ENCODE measurements around the gene RPGRIP1. TPM values are rescaled to one million over a fixed set of nuclear protein-coding genes. Genes with fewer than 3 reads are reported as not detected.
"Not testable (repeated sequence)": the region's sequence is repeated elsewhere in the genome, so short reads cannot be mapped to it uniquely, and the experiment has no call there.

RPGRIP1 gene
- total RNA-seq, 1 experiment from 2014 or later: not detected

- POLR2A ChIA-PET: interaction anchor here (0.7 to 5.2 kb wide), 5 partner anchors 10 to 25 kb away, joined by 3 to 82 read pairs (median 7); no protein-coding TSS in a partner anchor
- H3K27me3 Mint-ChIP-seq (ENCODE audit: insufficient read depth, unreplicated experiment): no peaks in the 10 kb centered on the region
- intact Hi-C loops (cut with micrococcal nuclease): no loop called here
- TF ChIP-seq, protein P1, sequence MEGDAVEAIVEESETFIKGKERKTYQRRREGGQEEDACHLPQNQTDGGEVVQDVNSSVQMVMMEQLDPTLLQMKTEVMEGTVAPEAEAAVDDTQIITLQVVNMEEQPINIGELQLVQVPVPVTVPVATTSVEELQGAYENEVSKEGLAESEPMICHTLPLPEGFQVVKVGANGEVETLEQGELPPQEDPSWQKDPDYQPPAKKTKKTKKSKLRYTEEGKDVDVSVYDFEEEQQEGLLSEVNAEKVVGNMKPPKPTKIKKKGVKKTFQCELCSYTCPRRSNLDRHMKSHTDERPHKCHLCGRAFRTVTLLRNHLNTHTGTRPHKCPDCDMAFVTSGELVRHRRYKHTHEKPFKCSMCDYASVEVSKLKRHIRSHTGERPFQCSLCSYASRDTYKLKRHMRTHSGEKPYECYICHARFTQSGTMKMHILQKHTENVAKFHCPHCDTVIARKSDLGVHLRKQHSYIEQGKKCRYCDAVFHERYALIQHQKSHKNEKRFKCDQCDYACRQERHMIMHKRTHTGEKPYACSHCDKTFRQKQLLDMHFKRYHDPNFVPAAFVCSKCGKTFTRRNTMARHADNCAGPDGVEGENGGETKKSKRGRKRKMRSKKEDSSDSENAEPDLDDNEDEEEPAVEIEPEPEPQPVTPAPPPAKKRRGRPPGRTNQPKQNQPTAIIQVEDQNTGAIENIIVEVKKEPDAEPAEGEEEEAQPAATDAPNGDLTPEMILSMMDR (IDR thresholded peaks at IDR 0.05; ENCODE audit: unreplicated experiment): no peak
- peaks cover 34% of the 10 kb centered on the region for H3K4me1 Mint-ChIP-seq (ENCODE audit: insufficient read depth, unreplicated experiment)
- H3K36me3 Mint-ChIP-seq (ENCODE audit: insufficient read depth, unreplicated experiment): peaks cover 100% of the 10 kb centered on the region
- BruUV-seq (replicated peaks): no TSS peak
- H3K9me3 Mint-ChIP-seq (ENCODE audit: unreplicated experiment): no peaks in the 10 kb centered on the region
- peak overlapping the region; percentile 3 for H3K4me3 Mint-ChIP-seq (ENCODE audit: unreplicated experiment)
- H3K27ac Mint-ChIP-seq (ENCODE audit: low read depth, unreplicated experiment): no peak overlapping the region
- DNase-seq (ENCODE audit: unreplicated experiment): no peak
- CTCF ChIA-PET: interaction anchor here (0.6 to 2.1 kb wide), 4 partner anchors 14 to 302 kb away, joined by 3 to 8 read pairs (median 4); no protein-coding TSS in a partner anchor
These were observed 24.3 kb upstream of the RPGRIP1 start for GRCh38 chr14:21255385-21256101.

GRCh38 chr14:21256102-21256447 is 23.8 kb upstream of the RPGRIP1 start:
- Mint-ChIP-seq H3K36me3 (ENCODE audit: insufficient read depth, unreplicated experiment) (peaks cover 100% of the 10 kb centered on the region), H3K4me1 (ENCODE audit: insufficient read depth, unreplicated experiment) (peaks cover 35% of the 10 kb centered on the region)
- H3K9me3 Mint-ChIP-seq (ENCODE audit: unreplicated experiment); H3K27ac Mint-ChIP-seq (ENCODE audit: low read depth, unreplicated experiment); H3K4me3 Mint-ChIP-seq (ENCODE audit: unreplicated experiment); BruUV-seq (replicated peaks); H3K27me3 Mint-ChIP-seq (ENCODE audit: insufficient read depth, unreplicated experiment); intact Hi-C loops (cut with micrococcal nuclease); DNase-seq (ENCODE audit: unreplicated experiment): not testable (repeated sequence)
- POLR2A ChIA-PET: interaction anchor here (1.8 to 5.2 kb wide), 3 partner anchors 9 to 17 kb away, joined by 7 to 82 read pairs (median 61); no protein-coding TSS in a partner anchor
- CTCF ChIA-PET: interaction anchor here (0.6 to 2.1 kb wide), 5 partner anchors 10 to 213 kb away, joined by 3 to 8 read pairs (median 4); no protein-coding TSS in a partner anchor

DNA sequence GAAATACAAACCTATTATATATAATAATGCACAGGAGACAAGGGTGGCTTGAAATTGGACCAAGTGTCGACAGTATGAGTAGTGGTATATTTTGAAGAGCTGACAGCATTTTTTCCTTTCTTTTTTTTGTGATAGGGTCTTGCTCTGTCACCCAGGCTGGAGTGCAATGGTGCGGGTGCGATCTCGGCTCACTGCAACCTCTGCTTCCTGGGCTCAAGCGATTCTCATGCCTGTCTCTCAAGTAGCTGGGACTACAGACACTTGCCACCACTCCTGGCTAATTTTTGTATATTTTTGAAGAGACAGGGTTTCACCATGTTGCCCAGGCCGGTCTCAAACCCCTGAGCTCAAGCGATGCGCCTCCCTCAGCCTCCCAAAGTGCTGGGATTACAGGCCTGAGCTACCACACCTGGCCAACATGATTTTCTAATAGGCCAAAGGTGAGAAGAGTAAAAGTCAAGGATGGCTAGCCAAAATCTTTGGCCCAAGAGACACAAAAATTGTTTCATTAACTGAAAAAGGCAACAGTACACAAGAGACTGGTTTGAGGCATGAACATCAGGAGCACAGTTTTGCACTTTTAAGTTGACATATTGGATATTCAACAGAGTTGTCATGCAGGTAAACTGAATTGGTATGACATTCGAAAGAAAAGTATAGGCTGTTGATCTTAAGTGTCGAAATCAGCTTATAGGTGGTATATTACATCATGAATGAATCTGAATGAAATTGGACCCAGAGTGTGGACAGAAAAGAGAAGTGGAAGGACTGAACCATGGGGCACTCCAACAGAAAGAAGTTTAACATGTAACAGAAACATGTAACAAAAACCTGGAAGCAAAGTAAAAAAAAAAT is 23.1 kb upstream of the RPGRIP1 start:
- no peak overlapping the region for H3K27ac Mint-ChIP-seq (ENCODE audit: low read depth, unreplicated experiment)
- BruUV-seq (replicated peaks): no TSS peak
- peaks cover 100% of the 10 kb centered on the region for H3K36me3 Mint-ChIP-seq (ENCODE audit: insufficient read depth, unreplicated experiment)
- TF ChIP-seq, protein P1 (IDR thresholded peaks at IDR 0.05; ENCODE audit: unreplicated experiment): no peak
- peaks cover 41% of the 10 kb centered on the region for H3K4me1 Mint-ChIP-seq (ENCODE audit: insufficient read depth, unreplicated experiment)
- H3K27me3 Mint-ChIP-seq (ENCODE audit: insufficient read depth, unreplicated experiment): no peaks in the 10 kb centered on the region
- DNase-seq (ENCODE audit: unreplicated experiment): no peak
- ChIA-PET CTCF (interaction anchor here (0.6 to 2.1 kb wide), 7 partner anchors 11 to 242 kb away, joined by 3 to 8 read pairs (median 4); no protein-coding TSS in a partner anchor), POLR2A (interaction anchor here (0.9 to 5.2 kb wide), 6 partner anchors 9 to 128 kb away, joined by 3 to 82 read pairs (median 6); no protein-coding TSS in a partner anchor)
- intact Hi-C loops (cut with micrococcal nuclease): no loop called here
- peak overlapping the region; percentile 18 for H3K4me3 Mint-ChIP-seq (ENCODE audit: unreplicated experiment)
- no peaks in the 10 kb centered on the region for H3K9me3 Mint-ChIP-seq (ENCODE audit: unreplicated experiment)

GRCh38 chr14:21257394-21257909 is 22.4 kb upstream of the RPGRIP1 start:
- POLR2A ChIA-PET: interaction anchor here (0.6 to 5.2 kb wide), 7 partner anchors 8 to 252 kb away, joined by 3 to 82 read pairs (median 4); no protein-coding TSS in a partner anchor
- Mint-ChIP-seq H3K9me3 (ENCODE audit: unreplicated experiment) (no peaks in the 10 kb centered on the region), H3K27me3 (ENCODE audit: insufficient read depth, unreplicated experiment) (no peaks in the 10 kb centered on the region), H3K36me3 (ENCODE audit: insufficient read depth, unreplicated experiment) (peaks cover 100% of the 10 kb centered on the region), H3K4me3 (ENCODE audit: unreplicated experiment) (peak overlapping the region; percentile 18), H3K27ac (ENCODE audit: low read depth, unreplicated experiment) (no peak overlapping the region), H3K4me1 (ENCODE audit: insufficient read depth, unreplicated experiment) (peaks cover 47% of the 10 kb centered on the region)
- no TSS peak for BruUV-seq (replicated peaks)
- CTCF ChIA-PET: interaction anchor here (0.6 to 1.7 kb wide), 5 partner anchors 18 to 242 kb away, joined by 3 to 5 read pairs (median 4); no protein-coding TSS in a partner anchor
- intact Hi-C loops (cut with micrococcal nuclease): no loop called here
- TF ChIP-seq, protein P1 (IDR thresholded peaks at IDR 0.05; ENCODE audit: unreplicated experiment): no peak
- DNase-seq (ENCODE audit: unreplicated experiment): no peak
